ENCODE results near the gene TMEM213.

DNA sequence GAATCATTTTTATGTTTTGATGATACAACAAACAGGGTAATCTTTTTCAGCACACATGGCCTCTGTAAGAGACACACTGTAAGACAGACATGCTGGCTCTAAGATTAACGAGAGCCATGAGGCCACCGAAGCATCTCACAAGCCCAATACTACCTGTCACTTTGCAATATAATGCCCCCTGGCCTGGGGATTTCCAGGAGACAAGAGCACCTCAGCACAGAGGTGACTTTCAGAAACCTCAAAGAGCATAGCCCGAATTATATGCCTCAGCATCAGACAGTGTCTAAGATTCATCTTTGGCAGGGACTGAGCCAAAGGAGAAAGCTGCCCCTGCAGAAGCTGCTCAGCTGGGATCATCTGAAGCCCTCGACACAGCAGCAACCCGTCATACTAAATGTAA, 44.2 kb upstream of the TMEM213 start:
- TF ChIP-seq, protein P1, sequence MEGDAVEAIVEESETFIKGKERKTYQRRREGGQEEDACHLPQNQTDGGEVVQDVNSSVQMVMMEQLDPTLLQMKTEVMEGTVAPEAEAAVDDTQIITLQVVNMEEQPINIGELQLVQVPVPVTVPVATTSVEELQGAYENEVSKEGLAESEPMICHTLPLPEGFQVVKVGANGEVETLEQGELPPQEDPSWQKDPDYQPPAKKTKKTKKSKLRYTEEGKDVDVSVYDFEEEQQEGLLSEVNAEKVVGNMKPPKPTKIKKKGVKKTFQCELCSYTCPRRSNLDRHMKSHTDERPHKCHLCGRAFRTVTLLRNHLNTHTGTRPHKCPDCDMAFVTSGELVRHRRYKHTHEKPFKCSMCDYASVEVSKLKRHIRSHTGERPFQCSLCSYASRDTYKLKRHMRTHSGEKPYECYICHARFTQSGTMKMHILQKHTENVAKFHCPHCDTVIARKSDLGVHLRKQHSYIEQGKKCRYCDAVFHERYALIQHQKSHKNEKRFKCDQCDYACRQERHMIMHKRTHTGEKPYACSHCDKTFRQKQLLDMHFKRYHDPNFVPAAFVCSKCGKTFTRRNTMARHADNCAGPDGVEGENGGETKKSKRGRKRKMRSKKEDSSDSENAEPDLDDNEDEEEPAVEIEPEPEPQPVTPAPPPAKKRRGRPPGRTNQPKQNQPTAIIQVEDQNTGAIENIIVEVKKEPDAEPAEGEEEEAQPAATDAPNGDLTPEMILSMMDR (IDR thresholded peaks at IDR 0.05 in 2 of 3, conservative IDR thresholded peaks at IDR 0.05 in 1 of 3; ENCODE audit: borderline replicate concordance in 1 of 3, insufficient read depth in 1 of 3, low read depth in 2 of 3, low read length in 2 of 3): no peak
- TF ChIP-seq EZH2 (IDR thresholded peaks at IDR 0.05) (no peak), POLR2A (IDR thresholded peaks at IDR 0.05; ENCODE audit: borderline replicate concordance, extremely low read depth, insufficient read depth, insufficient read length) (no peak), ZNF274 (IDR thresholded peaks at IDR 0.05; ENCODE audit: low read depth, low read length) (no peak), RAD21 (IDR thresholded peaks at IDR 0.05; ENCODE audit: low read depth) (no peak), SIN3A (IDR thresholded peaks at IDR 0.05; ENCODE audit: low read depth) (no peak), ELF1 (IDR thresholded peaks at IDR 0.05; ENCODE audit: borderline replicate concordance, low read depth) (no peak), POLR2AphosphoS5 (IDR thresholded peaks at IDR 0.05; ENCODE audit: low read depth, low read length) (no peak)
- TF ChIP-seq, protein P2, sequence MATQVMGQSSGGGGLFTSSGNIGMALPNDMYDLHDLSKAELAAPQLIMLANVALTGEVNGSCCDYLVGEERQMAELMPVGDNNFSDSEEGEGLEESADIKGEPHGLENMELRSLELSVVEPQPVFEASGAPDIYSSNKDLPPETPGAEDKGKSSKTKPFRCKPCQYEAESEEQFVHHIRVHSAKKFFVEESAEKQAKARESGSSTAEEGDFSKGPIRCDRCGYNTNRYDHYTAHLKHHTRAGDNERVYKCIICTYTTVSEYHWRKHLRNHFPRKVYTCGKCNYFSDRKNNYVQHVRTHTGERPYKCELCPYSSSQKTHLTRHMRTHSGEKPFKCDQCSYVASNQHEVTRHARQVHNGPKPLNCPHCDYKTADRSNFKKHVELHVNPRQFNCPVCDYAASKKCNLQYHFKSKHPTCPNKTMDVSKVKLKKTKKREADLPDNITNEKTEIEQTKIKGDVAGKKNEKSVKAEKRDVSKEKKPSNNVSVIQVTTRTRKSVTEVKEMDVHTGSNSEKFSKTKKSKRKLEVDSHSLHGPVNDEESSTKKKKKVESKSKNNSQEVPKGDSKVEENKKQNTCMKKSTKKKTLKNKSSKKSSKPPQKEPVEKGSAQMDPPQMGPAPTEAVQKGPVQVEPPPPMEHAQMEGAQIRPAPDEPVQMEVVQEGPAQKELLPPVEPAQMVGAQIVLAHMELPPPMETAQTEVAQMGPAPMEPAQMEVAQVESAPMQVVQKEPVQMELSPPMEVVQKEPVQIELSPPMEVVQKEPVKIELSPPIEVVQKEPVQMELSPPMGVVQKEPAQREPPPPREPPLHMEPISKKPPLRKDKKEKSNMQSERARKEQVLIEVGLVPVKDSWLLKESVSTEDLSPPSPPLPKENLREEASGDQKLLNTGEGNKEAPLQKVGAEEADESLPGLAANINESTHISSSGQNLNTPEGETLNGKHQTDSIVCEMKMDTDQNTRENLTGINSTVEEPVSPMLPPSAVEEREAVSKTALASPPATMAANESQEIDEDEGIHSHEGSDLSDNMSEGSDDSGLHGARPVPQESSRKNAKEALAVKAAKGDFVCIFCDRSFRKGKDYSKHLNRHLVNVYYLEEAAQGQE (IDR thresholded peaks at IDR 0.05; ENCODE audit: low read depth): no peak
